ENCODE results near the gene TMCC3. TPM values are rescaled to one million over a fixed set of nuclear protein-coding genes. Genes with fewer than 3 reads are reported as not detected.

TMCC3 gene
- total RNA-seq, 1 experiment from 2014 or later: 0.92 TPM

DNA sequence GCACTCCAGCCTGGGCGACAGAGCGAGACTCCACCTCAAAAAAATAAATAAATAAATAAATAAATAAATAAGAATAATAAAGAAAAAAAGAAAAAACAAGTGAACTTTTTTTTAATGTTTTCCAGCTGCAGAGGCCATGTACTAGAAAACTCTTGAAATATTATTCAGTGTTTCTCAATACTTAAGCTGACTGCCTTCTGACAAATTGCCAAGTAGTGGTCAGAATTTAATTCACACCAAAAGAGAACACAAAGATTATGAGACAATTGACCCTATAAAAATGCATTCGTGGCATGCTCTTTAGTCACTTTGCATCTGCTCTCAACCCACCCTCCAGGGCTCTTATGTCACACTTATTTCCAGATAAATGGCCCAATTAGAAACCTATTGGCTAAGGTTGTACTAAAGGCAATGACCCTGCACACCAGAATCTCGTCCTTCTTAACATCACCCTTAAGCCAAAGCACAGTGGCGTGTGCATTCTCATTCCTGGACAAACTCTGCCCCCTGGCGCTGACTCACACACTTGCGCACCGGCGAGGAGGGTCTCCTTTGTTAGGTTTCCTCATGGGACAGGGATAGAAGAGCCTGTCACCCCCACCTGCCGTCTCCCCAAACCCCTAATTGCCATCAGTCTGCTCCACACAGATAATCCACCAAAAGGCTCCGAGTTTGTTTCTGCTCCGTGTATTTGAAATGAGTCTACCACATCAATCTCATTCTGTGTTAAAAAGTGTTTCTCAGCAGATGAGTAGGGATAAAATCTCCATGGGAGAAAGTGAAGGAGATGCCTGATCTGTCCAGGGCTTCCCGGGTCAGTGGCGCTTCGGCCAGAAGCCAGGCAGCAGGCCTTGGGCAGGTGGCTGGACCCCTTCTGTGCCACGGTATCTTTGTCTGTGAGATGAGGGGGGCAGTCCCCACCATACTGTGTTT is 117.6 kb downstream of the TMCC3 start:
- in situ Hi-C loops (cut with HindIII; ENCODE audit: low pct_unique_long_range_greater_than_20kb, low sequenced_read_pairs): no loop called here
- ATAC-seq (peak; percentile 95), DNase-seq (ENCODE audit: low read depth, low spot score) (peak; percentile 30)
- POLR2A ChIA-PET: no interaction called here
- CTCF ChIA-PET: no interaction called here
- no peaks in the 10 kb centered on the region for H3K9me3 ChIP-seq (ENCODE audit: control insufficient read depth, insufficient read depth, low read depth, low read length)
- TF ChIP-seq, protein P1, sequence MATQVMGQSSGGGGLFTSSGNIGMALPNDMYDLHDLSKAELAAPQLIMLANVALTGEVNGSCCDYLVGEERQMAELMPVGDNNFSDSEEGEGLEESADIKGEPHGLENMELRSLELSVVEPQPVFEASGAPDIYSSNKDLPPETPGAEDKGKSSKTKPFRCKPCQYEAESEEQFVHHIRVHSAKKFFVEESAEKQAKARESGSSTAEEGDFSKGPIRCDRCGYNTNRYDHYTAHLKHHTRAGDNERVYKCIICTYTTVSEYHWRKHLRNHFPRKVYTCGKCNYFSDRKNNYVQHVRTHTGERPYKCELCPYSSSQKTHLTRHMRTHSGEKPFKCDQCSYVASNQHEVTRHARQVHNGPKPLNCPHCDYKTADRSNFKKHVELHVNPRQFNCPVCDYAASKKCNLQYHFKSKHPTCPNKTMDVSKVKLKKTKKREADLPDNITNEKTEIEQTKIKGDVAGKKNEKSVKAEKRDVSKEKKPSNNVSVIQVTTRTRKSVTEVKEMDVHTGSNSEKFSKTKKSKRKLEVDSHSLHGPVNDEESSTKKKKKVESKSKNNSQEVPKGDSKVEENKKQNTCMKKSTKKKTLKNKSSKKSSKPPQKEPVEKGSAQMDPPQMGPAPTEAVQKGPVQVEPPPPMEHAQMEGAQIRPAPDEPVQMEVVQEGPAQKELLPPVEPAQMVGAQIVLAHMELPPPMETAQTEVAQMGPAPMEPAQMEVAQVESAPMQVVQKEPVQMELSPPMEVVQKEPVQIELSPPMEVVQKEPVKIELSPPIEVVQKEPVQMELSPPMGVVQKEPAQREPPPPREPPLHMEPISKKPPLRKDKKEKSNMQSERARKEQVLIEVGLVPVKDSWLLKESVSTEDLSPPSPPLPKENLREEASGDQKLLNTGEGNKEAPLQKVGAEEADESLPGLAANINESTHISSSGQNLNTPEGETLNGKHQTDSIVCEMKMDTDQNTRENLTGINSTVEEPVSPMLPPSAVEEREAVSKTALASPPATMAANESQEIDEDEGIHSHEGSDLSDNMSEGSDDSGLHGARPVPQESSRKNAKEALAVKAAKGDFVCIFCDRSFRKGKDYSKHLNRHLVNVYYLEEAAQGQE (IDR thresholded peaks at IDR 0.05; ENCODE audit: insufficient read depth in 1 of 2, low read depth in 2 of 2, low read length in 1 of 2): no peak
- TF ChIP-seq SIN3A (IDR thresholded peaks at IDR 0.05; ENCODE audit: borderline replicate concordance, insufficient read depth, low read depth, low read length) (no peak), POLR2AphosphoS5 (IDR thresholded peaks at IDR 0.05; ENCODE audit: low read depth, low read length) (no peak)
- TF ChIP-seq, protein P2, sequence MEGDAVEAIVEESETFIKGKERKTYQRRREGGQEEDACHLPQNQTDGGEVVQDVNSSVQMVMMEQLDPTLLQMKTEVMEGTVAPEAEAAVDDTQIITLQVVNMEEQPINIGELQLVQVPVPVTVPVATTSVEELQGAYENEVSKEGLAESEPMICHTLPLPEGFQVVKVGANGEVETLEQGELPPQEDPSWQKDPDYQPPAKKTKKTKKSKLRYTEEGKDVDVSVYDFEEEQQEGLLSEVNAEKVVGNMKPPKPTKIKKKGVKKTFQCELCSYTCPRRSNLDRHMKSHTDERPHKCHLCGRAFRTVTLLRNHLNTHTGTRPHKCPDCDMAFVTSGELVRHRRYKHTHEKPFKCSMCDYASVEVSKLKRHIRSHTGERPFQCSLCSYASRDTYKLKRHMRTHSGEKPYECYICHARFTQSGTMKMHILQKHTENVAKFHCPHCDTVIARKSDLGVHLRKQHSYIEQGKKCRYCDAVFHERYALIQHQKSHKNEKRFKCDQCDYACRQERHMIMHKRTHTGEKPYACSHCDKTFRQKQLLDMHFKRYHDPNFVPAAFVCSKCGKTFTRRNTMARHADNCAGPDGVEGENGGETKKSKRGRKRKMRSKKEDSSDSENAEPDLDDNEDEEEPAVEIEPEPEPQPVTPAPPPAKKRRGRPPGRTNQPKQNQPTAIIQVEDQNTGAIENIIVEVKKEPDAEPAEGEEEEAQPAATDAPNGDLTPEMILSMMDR (IDR thresholded peaks at IDR 0.05): peak; percentile 86
- BruUV-seq (replicated peaks): no TSS peak
- no peak overlapping the region for H3K27ac ChIP-seq (ENCODE audit: low read length)
- no peak overlapping the region for H3K4me3 ChIP-seq (ENCODE audit: low read depth in 2 of 2, low read length in 2 of 2)
- no peaks in the 10 kb centered on the region for H3K27me3 ChIP-seq (ENCODE audit: control insufficient read depth, insufficient read depth, low read length)
- intact Hi-C loops (cut with micrococcal nuclease; ENCODE audit: unreplicated experiment): loop anchor here (5.0 kb wide), 1 partner anchor 400 kb away; no protein-coding TSS in a partner anchor
- no peaks in the 10 kb centered on the region for H3K4me1 ChIP-seq (ENCODE audit: control insufficient read depth, insufficient read depth, low read length)
- H3K36me3 ChIP-seq (ENCODE audit: control insufficient read depth, insufficient read depth, low read length): no peaks in the 10 kb centered on the region

DNA sequence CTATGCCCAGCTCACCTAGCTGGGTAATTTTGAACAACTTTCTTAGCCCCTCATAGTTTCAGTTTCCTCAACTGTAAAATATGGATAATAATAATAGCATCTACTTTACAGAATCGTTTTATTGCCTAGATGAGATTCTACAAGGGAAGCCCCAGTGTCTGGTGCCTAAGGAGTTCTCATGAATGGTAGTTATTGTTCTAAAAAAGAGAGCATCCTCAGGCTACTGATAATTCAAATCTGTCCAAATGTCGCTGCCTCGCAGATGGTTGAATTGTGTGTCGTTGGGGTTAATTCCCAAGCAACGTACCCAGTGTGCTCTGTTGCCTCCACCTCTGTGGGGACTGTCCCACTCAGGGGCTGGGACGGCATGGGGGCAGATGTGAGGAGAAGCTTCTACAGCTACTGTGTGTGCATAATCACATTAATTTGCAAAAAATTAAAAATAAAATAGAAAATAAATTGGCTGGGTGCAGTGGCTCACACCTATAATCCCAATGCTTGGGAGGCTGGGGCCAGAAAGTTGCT is 119.1 kb downstream of the TMCC3 start:
- no peak overlapping the region for H3K4me3 ChIP-seq (ENCODE audit: low read depth in 2 of 2, low read length in 2 of 2)
- in situ Hi-C loops (cut with HindIII; ENCODE audit: low pct_unique_long_range_greater_than_20kb, low sequenced_read_pairs) (no loop called here), intact Hi-C loops (cut with micrococcal nuclease; ENCODE audit: unreplicated experiment) (loop anchor here (5.0 kb wide), 1 partner anchor 399 kb away; no protein-coding TSS in a partner anchor)
- H3K4me1 ChIP-seq (ENCODE audit: control insufficient read depth, insufficient read depth, low read length): no peaks in the 10 kb centered on the region
- H3K27me3 ChIP-seq (ENCODE audit: control insufficient read depth, insufficient read depth, low read length): no peaks in the 10 kb centered on the region
- BruUV-seq (replicated peaks): no TSS peak
- DNase-seq (ENCODE audit: low read depth, low spot score) (no peak), ATAC-seq (no peak)
- H3K36me3 ChIP-seq (ENCODE audit: control insufficient read depth, insufficient read depth, low read length): no peaks in the 10 kb centered on the region
- ChIA-PET POLR2A (no interaction called here), CTCF (no interaction called here)
- H3K9me3 ChIP-seq (ENCODE audit: control insufficient read depth, insufficient read depth, low read depth, low read length): no peaks in the 10 kb centered on the region
- no peak for TF ChIP-seq TCF7L2 (IDR thresholded peaks at IDR 0.05; ENCODE audit: low read depth, low read length)
- TF ChIP-seq, protein P2 (IDR thresholded peaks at IDR 0.05): no peak
- TF ChIP-seq POLR2AphosphoS5 (IDR thresholded peaks at IDR 0.05; ENCODE audit: low read depth, low read length): no peak
- TF ChIP-seq, protein P1 (IDR thresholded peaks at IDR 0.05; ENCODE audit: insufficient read depth in 1 of 2, low read depth in 2 of 2, low read length in 1 of 2): no peak
- no peak for TF ChIP-seq SIN3A (IDR thresholded peaks at IDR 0.05; ENCODE audit: borderline replicate concordance, insufficient read depth, low read depth, low read length)
- H3K27ac ChIP-seq (ENCODE audit: low read length): no peak overlapping the region

Data from Panc1 (cell line).